Stimulated activated naive CD8-positive, alpha-beta T cell treated with anti-CD3 and anti-CD28 coated beads, Interleukin-15, Interleukin-2, amounts not matched to agents 100 ng/mL and 50 ng/mL, for 24 hours (primary cell): Measurements from ENCODE around the gene HELT.
"Not testable (repeated sequence)": the region's sequence is repeated elsewhere in the genome, so short reads cannot be mapped to it uniquely, and the experiment has no call there.

Source experiments
- H3K27ac Mint-ChIP-seq: one replicate; pipeline ENCODE4 v1.8.0; 2021; ENCODE audit warnings: mild to moderate bottlenecking, mixed read lengths
- H3K27me3 Mint-ChIP-seq: one replicate; pipeline ENCODE4 v1.8.0; 2021; ENCODE audit warnings: mixed read lengths
- H3K36me3 Mint-ChIP-seq: one replicate; pipeline ENCODE4 v1.8.0; 2021; ENCODE audit warnings: low read depth, mixed read lengths
- H3K4me1 Mint-ChIP-seq: one replicate; pipeline ENCODE4 v1.8.0; 2021; ENCODE audit warnings: low read depth, mixed read lengths
- H3K4me3 Mint-ChIP-seq: one replicate; pipeline ENCODE4 v1.8.0; 2021; ENCODE audit warnings: mild to moderate bottlenecking, mixed read lengths
- H3K9me3 Mint-ChIP-seq: one replicate; pipeline ENCODE4 v1.8.0; 2021; ENCODE audit warnings: mixed read lengths

Gene HELT, protein sequence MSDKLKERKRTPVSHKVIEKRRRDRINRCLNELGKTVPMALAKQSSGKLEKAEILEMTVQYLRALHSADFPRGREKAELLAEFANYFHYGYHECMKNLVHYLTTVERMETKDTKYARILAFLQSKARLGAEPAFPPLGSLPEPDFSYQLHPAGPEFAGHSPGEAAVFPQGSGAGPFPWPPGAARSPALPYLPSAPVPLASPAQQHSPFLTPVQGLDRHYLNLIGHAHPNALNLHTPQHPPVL

DNA sequence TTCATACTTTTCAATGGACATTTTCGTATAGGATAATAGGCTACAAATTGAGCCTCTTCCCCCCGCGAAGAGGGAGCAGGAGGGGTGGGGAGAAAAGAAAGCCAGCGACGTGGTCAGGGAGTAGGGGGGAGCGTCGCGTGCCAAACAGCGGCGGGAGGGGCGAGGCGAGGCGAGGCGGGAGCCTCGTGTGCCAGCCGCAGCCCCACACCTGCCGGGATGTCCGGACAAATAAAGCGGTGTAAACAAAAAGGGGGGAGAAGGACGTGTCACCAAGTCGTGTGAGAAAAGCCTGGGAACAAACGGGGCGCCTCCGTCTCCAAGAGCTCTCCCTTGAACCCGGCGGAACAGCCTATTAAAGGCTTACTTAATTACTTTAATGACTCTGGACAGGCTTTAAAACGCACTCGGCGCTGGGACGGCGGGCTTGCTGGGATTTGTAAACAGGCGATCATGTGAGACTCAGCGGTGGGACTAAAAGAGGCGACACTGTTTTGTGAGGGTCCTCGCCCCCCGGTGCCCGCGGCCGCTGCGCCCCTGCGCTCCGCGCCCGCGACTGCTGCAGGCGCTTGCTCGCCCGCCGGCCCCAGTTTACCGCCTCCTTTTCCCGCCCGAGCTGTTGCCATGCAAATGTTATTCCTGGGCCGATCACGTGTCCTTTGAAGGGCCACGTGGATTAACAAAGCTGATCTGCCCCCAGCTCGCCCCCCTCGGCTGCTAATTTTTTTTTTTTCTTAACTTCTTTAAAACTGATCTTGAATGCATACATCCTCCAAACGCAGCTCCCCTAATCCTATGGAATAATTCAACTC, at the start of gene HELT:
HELT (plus strand) TSS at position 527 of the 809 bp plus-strand sequence. CDS start 439 bp downstream, outside the sequence.
- H3K27me3 Mint-ChIP-seq: peaks cover 89% of the 10 kb centered on the region
- no peak within 1 kb of the TSS for H3K27ac Mint-ChIP-seq
- peaks cover 4% of the 10 kb centered on the region for H3K4me1 Mint-ChIP-seq
- H3K4me3 Mint-ChIP-seq: no peak within 1 kb of the TSS
- no peaks in the 10 kb centered on the region for H3K9me3 Mint-ChIP-seq
- H3K36me3 Mint-ChIP-seq: no peaks in the 10 kb centered on the region

DNA sequence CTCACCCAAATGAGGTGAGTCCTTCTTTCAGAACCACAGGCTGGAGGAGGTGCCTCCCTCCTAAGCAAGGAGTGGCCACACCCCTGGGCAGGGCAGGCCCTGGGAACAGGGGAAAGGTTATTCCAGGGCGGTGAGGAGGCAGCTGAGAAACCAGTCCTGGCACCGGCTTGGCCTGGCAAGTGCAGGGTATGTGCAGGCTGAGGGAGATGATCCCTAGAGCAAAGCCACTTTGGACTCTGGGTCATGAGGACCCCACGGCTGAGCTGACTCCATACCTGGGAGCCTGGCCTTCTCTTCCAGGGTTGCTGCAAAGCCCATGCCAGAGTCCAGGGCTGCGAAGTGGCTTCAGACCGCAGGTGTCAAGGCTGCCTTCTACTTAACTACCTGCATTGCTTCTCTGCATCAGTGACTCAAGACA, 49.5 kb upstream of the HELT start:
- H3K36me3 Mint-ChIP-seq: peaks cover 4% of the 10 kb centered on the region
- no peak overlapping the region for H3K27ac Mint-ChIP-seq
- peaks cover 6% of the 10 kb centered on the region for H3K27me3 Mint-ChIP-seq
- H3K4me1 Mint-ChIP-seq: peaks cover 9% of the 10 kb centered on the region
- peaks cover 8% of the 10 kb centered on the region for H3K9me3 Mint-ChIP-seq
- H3K4me3 Mint-ChIP-seq: no peak overlapping the region

DNA sequence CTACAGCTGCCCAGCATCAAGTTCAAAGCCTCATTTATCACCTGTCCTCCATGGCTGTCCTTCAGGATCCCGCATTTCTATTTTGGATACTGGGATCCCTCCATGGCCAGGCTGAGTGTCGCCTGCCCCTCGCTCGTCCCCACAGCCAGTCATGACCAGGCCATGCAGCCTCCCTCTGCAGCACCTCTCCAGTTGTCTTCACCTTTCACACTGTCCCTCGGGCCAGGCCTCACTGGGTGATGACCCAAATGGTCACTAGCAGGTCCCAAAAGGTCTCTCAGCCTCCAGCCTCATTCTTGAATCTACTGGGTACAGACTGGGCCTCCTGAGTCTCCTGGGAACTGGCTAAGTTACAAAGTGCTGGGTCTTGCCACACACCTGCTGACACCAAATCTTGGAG, 48.7 kb upstream of the HELT start:
- Mint-ChIP-seq H3K9me3 (peaks cover 8% of the 10 kb centered on the region), H3K27ac (no peak overlapping the region), H3K27me3 (peaks cover 7% of the 10 kb centered on the region), H3K36me3 (peaks cover 4% of the 10 kb centered on the region), H3K4me1 (peaks cover 9% of the 10 kb centered on the region), H3K4me3 (no peak overlapping the region)

DNA sequence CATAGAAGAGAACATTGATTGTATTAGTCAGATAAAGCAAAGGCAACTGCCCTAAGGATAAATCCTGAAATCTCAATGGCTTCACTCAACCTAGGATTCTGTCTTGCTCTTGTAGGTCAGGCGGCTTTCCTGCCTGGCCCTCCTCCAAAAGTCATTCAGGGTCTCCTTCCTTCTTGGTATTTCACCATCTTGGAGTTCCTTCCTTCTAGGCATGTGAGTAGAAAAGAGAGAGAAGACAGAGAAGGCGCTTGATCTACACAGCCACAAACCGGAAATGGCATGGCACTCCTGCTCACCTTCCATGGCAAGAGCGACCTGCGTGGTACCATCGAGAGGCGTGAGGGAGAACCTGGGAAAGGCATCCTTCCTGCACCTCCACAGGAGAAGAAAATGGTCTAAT, 45.3 kb upstream of the HELT start:
- no peaks in the 10 kb centered on the region for H3K4me1 Mint-ChIP-seq
- peaks cover 4% of the 10 kb centered on the region for H3K9me3 Mint-ChIP-seq
- no peak overlapping the region for H3K4me3 Mint-ChIP-seq
- H3K27ac Mint-ChIP-seq: no peak overlapping the region
- H3K36me3 Mint-ChIP-seq: no peaks in the 10 kb centered on the region
- peaks cover 14% of the 10 kb centered on the region for H3K27me3 Mint-ChIP-seq

- H3K27ac Mint-ChIP-seq, H3K9me3 Mint-ChIP-seq, H3K4me1 Mint-ChIP-seq, H3K4me3 Mint-ChIP-seq, H3K36me3 Mint-ChIP-seq: not testable (repeated sequence)
- peaks cover 14% of the 10 kb centered on the region for H3K27me3 Mint-ChIP-seq
These were observed 41.9 kb upstream of the HELT start for GRCh38 chr4:184976348-184976747.

GRCh38 chr4:184977747-184978146, 40.5 kb upstream of the HELT start:
- Mint-ChIP-seq H3K27me3 (peaks cover 11% of the 10 kb centered on the region), H3K9me3 (peaks cover 4% of the 10 kb centered on the region), H3K27ac (no peak overlapping the region), H3K36me3 (no peaks in the 10 kb centered on the region), H3K4me3 (no peak overlapping the region), H3K4me1 (no peaks in the 10 kb centered on the region)

DNA sequence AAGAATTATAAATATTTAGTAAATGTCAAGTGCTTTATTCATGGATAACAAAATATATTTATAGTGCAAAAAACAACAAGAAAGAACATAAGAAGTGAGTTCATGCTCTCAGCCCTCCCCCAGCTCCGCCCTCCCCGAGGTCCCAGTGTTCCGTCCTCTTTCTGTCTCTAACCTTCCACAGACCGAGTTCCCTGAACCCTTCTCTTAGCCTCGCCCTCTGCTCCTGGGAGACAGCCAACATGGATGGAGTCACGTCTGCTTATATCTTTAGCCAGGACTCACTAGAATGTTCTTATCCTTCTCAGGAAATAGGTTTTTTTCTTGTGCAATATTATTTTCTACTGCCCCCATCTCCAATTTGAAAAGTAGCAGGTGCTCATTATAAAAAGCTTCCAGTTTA, 40.1 kb upstream of the HELT start:
- Mint-ChIP-seq H3K9me3 (peaks cover 4% of the 10 kb centered on the region), H3K4me3 (no peak overlapping the region), H3K27ac (no peak overlapping the region), H3K36me3 (no peaks in the 10 kb centered on the region), H3K4me1 (no peaks in the 10 kb centered on the region), H3K27me3 (peaks cover 15% of the 10 kb centered on the region)

DNA sequence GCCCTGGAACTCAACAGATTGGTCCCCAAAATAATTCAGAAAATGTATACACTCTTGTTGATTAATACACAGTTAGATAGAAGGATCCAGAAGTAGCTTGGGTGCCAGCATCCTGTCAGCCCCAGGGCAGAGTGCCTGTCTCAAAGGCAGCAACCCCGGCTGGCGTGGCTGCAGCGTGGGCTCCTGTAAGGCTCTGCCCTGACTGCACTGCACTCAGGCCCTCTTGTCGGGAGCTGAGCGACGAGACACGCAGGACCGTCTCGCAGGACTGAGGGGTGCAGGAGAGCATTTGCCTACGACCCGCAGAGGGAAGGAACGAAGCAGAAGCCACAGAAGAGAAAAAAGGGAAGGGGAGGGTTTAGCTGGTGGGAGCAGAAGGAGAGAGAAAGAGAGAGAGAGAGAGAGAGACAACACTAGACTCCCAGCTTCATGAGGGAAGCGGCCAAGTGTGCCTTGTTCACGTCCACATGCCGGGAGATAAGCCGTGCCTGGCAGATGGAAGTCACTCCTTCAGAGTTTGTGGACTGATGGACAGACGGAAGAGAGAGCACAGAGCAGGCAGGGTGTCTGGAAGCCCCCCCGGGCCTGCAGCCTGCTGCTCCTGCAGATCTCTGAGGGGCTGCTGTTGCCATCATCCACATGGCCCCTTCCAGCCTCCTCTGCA, 38.7 kb upstream of the HELT start:
- peaks cover 4% of the 10 kb centered on the region for H3K9me3 Mint-ChIP-seq
- H3K27me3 Mint-ChIP-seq: peaks cover 15% of the 10 kb centered on the region
- H3K4me1 Mint-ChIP-seq: no peaks in the 10 kb centered on the region
- H3K36me3 Mint-ChIP-seq: no peaks in the 10 kb centered on the region
- H3K27ac Mint-ChIP-seq: no peak overlapping the region
- H3K4me3 Mint-ChIP-seq: no peak overlapping the region

GRCh38 chr4:184980261-184980660, 38.0 kb upstream of the HELT start:
- no peak overlapping the region for H3K4me3 Mint-ChIP-seq
- no peaks in the 10 kb centered on the region for H3K36me3 Mint-ChIP-seq
- H3K27me3 Mint-ChIP-seq: peaks cover 10% of the 10 kb centered on the region
- no peak overlapping the region for H3K27ac Mint-ChIP-seq
- H3K9me3 Mint-ChIP-seq: peaks cover 4% of the 10 kb centered on the region
- H3K4me1 Mint-ChIP-seq: no peaks in the 10 kb centered on the region

DNA sequence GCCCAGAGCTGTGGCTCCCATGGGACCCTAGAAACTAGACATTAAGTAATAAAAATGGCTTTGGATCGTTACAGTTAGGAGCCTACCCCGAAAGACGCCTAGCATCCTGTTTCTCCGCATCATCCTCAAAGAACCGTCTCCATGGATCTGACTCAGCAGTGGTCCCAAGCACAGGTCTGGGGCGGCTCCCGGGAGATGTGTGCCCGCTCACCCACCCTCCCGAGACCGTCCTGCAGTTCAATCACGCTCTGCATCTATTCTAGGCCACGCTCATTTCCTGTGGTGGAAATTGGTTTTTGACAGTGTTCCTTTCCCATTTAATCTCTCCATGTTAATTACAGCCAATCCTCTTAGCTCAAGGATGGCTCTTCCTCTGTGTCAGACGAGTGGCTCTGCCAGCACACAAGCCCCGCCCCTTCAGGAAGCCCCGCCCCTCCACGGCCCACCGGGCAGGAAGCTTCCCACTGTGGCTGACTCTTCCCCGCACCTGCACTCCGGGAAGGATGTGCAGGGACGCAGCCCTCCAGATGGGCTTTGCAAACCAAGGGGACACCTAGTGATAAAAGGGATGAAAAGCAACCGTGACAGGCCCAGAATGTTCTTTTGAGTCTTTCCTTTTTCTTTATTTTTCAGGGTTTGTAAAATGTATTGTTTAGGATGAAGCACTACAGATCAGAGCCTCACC, 34.5 kb upstream of the HELT start:
- H3K27ac Mint-ChIP-seq: no peak overlapping the region
- no peaks in the 10 kb centered on the region for H3K4me1 Mint-ChIP-seq
- H3K4me3 Mint-ChIP-seq: no peak overlapping the region
- no peaks in the 10 kb centered on the region for H3K9me3 Mint-ChIP-seq
- no peaks in the 10 kb centered on the region for H3K36me3 Mint-ChIP-seq
- H3K27me3 Mint-ChIP-seq: peaks cover 4% of the 10 kb centered on the region

GRCh38 chr4:184987493-184988031, 30.7 kb upstream of the HELT start:
- Mint-ChIP-seq H3K27ac (no peak overlapping the region), H3K27me3 (peaks cover 5% of the 10 kb centered on the region), H3K4me3 (no peak overlapping the region), H3K36me3 (no peaks in the 10 kb centered on the region), H3K4me1 (no peaks in the 10 kb centered on the region), H3K9me3 (no peaks in the 10 kb centered on the region)

DNA sequence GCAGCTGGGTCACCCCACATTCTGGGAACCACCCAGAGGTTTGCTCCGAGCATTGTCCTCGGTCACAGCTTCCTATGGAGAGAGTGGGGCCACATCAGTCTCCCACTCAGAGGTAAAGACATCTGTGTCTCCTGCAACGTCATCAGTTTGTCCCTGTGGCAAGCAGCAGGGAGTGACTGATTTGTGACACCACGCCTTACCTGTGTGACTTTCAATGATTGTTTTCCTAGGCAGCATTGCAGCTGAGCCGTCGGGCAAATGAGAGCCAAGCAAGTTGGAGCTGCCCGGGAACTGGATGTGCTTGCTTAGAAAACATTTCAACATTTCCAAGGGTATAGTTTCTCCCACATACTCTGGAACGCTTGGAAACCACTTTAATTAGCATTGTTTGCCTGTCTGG, 29.7 kb upstream of the HELT start:
- H3K27me3 Mint-ChIP-seq: peaks cover 5% of the 10 kb centered on the region
- no peaks in the 10 kb centered on the region for H3K9me3 Mint-ChIP-seq
- H3K27ac Mint-ChIP-seq: no peak overlapping the region
- no peak overlapping the region for H3K4me3 Mint-ChIP-seq
- no peaks in the 10 kb centered on the region for H3K36me3 Mint-ChIP-seq
- no peaks in the 10 kb centered on the region for H3K4me1 Mint-ChIP-seq

DNA sequence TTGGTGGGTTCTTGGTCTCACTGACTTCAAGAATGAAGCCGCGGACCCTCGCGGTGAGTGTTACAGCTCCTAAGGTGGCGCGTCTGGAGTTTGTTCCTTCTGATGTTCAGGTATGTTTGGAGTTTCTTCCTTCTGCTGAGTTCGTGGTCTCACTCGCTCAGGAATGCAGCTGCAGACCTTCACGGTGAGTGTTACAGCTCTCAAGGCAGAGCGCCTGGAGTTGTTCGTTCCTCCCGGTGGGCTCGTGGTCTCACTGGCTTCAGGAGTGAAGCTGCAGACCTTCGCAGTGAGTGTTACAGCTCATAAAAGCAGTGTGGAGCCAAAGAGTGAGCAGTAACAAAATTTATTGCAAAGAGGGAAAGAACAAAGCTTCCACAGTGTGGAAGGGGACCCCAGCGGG, 29.0 kb upstream of the HELT start:
- H3K27ac Mint-ChIP-seq, H3K27me3 Mint-ChIP-seq, H3K36me3 Mint-ChIP-seq, H3K9me3 Mint-ChIP-seq, H3K4me1 Mint-ChIP-seq, H3K4me3 Mint-ChIP-seq: not testable (repeated sequence)

GRCh38 chr4:184990131-184990530, 28.2 kb upstream of the HELT start:
- not testable (repeated sequence) for H3K9me3 Mint-ChIP-seq, H3K4me1 Mint-ChIP-seq, H3K4me3 Mint-ChIP-seq, H3K36me3 Mint-ChIP-seq, H3K27me3 Mint-ChIP-seq, H3K27ac Mint-ChIP-seq

- Mint-ChIP-seq H3K27me3 (peaks cover 6% of the 10 kb centered on the region), H3K4me1 (no peaks in the 10 kb centered on the region)
These were observed 26.4 kb upstream of the HELT start for GRCh38 chr4:184991860-184992259.

More at GRCh38 chr4:184991860-184992259, 26.4 kb upstream of the HELT start:
- Mint-ChIP-seq H3K27ac (no peak overlapping the region), H3K9me3 (no peaks in the 10 kb centered on the region), H3K4me3 (no peak overlapping the region), H3K36me3 (no peaks in the 10 kb centered on the region)
